ENCODE results near the gene MARCKS. TPM values are rescaled to one million over a fixed set of nuclear protein-coding genes. Genes with fewer than 3 reads are reported as not detected.

The MARCKS gene
- total and polyA plus RNA-seq, 10 of the 15 experiments (the other 5 are each of a cell fraction or from before 2014, with no cell fraction given): 29.0 to 164 (median 74.5) TPM

DNA sequence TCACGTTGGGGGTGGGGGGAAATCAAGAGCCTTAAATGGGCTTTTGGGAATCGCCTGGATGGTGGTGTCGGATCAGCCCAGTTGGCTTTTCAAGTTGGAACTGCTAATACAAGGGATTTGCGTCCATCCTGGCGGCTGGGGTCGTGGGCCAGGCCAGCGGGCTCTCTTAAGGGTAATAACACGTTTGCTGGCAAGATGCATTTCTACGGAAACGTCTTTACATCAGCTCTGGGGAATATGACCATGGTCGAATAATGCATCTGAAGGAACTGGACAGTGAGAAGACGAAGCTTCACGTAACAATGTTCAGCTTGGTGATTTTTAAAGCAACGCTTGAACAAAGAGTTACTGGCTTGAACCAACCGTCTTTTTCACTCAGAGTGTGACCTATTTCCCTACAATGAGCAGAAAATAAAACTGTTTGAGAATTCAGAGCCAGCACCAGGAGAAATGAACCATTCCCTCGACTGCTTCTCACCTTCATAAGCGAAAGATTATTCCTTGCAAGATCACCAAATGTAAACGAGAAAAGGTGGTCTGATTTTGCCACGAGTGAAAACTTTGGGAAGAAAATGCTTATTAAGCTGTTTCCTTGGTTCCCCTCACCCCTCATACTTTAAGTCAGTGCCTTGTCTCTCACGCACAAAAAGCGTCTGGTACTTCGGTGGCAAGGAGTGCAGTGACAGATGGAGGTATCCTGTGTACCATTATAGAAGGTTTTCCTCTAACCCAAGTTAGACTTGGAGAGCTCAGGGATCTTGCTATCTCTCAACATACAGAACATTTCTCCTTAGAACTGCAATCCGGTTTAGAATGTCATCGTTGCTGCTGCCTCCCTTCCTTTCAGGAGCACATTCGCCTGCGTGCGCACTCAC is 1.4 kb upstream of the MARCKS start (continued):
- TF ChIP-seq, protein P1, sequence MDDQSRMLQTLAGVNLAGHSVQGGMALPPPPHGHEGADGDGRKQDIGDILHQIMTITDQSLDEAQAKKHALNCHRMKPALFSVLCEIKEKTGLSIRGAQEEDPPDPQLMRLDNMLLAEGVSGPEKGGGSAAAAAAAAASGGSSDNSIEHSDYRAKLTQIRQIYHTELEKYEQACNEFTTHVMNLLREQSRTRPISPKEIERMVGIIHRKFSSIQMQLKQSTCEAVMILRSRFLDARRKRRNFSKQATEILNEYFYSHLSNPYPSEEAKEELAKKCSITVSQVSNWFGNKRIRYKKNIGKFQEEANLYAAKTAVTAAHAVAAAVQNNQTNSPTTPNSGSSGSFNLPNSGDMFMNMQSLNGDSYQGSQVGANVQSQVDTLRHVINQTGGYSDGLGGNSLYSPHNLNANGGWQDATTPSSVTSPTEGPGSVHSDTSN (IDR thresholded peaks at IDR 0.05; ENCODE audit: insufficient replicate concordance, low read depth, low read length): no peak
- TF ChIP-seq LARP7 (IDR thresholded peaks at IDR 0.05) (0 out of 2 replicates have a peak, but pooled peaks have one; percentile 33), POLR2AphosphoS5 (IDR thresholded peaks at IDR 0.05; ENCODE audit: low read length) (0 out of 2 replicates have a peak, but pooled peaks have one; percentile 25), MXI1 (IDR thresholded peaks at IDR 0.05; ENCODE audit: low read depth, low read length) (no peak), YBX1 (IDR thresholded peaks at IDR 0.05) (no peak), MEF2A (IDR thresholded peaks at IDR 0.05; ENCODE audit: insufficient read depth, low read depth, low read length) (no peak)

DNA sequence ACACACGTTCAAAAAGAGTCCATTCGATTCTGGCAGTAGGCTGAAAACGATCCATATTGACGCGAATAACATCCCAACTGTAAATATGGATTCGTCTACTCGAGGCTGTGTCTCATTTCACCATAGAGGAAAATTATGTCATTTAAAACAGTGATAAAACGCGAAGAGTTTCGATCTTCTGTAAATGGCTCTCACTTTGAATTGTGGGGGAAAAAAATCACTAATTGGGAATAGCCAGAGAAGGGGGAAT is 845 bp upstream of the MARCKS start:
- H3K4me1 ChIP-seq (ENCODE audit: control insufficient read depth, insufficient read depth, low read length): peaks cover 5% of the 10 kb centered on the region
- peak overlapping the region; percentile 89 for H3K4me3 ChIP-seq
- ChIA-PET CTCF (interaction anchor here (0.6 to 2.9 kb wide), 9 partner anchors 23 to 550 kb away, joined by 3 to 17 read pairs (median 4); no protein-coding TSS in a partner anchor), POLR2A (interaction anchor here (1.3 to 2.3 kb wide), 13 partner anchors 17 to 550 kb away, joined by 3 to 24 read pairs (median 10); no protein-coding TSS in a partner anchor), RAD21 (ENCODE audit: unreplicated experiment) (interaction anchor here (1.1 to 2.3 kb wide), 12 partner anchors 47 to 443 kb away, joined by 4 to 25 read pairs (median 7); no protein-coding TSS in a partner anchor), SMC1A (ENCODE audit: uncharacterized antibody, unreplicated experiment) (interaction anchor here (0.8 to 3.6 kb wide), 17 partner anchors 19 to 550 kb away, joined by 3 to 41 read pairs (median 8); no protein-coding TSS in a partner anchor)
- no peaks in the 10 kb centered on the region for H3K9me3 ChIP-seq (replicated peaks; ENCODE audit: control insufficient read depth, insufficient read depth, low read length)
- H3K9ac ChIP-seq (ENCODE audit: control insufficient read depth, insufficient read depth, low read length): peak overlapping the region; percentile 63
- intact Hi-C loops (cut with micrococcal nuclease; ENCODE audit: unreplicated experiment) (loop anchor here (2.0 to 5.0 kb wide), 4 partner anchors 167 to 1074 kb away; no protein-coding TSS in a partner anchor), in situ Hi-C loops (cut with MboI) (loop anchor here (5.0 kb wide), 2 partner anchors 224 to 549 kb away; no protein-coding TSS in a partner anchor)
- ATAC-seq: no peak
- H3K27me3 ChIP-seq (replicated peaks in 1 of 2; ENCODE audit: control insufficient read depth in 2 of 2, insufficient read depth in 2 of 2, low read length in 1 of 2): no peaks in the 10 kb centered on the region; a peak in 1 of 4 replicates
- DNase-seq (ENCODE audit: low read depth, low spot score): no peak
- H3K36me3 ChIP-seq (ENCODE audit: control insufficient read depth in 2 of 2, insufficient read depth in 2 of 2, low read length in 1 of 2): no peaks in the 10 kb centered on the region; a peak in 1 of 4 replicates
- H2AFZ ChIP-seq (ENCODE audit: control insufficient read depth, low read depth, low read length): peak overlapping the region; percentile 90
- no peaks in the 10 kb centered on the region; the same call in 1 of the 2 replicates for H4K20me1 ChIP-seq (ENCODE audit: control insufficient read depth, insufficient read depth)
- FAIRE-seq: no peak
- peaks cover 57% of the 10 kb centered on the region for H3K79me2 ChIP-seq (ENCODE audit: control insufficient read depth, insufficient read depth, low read length)
- peak overlapping the region; percentile 94 for H3K27ac ChIP-seq (ENCODE audit: control insufficient read depth, insufficient read depth)
- 1% methylated on average over 10 of the region's 10 CpGs for WGBS (ENCODE audit: insufficient coverage, insufficient replicate concordance, low lambda C conversion rate, missing lambda C conversion rate)
- no TSS peak for BruUV-seq (replicated peaks)
- peak overlapping the region; percentile 99 for H3K4me2 ChIP-seq (ENCODE audit: control insufficient read depth, insufficient read depth)
- TF ChIP-seq IKZF1 (conservative IDR thresholded peaks at IDR 0.05) (0 out of 2 replicates have a peak, but pooled peaks have one; percentile 11), NR2F1 (conservative IDR thresholded peaks at IDR 0.05) (no peak), NFXL1 (IDR thresholded peaks at IDR 0.05; ENCODE audit: borderline replicate concordance) (no peak), SP1 (IDR thresholded peaks at IDR 0.05; ENCODE audit: low read depth, low read length) (no peak), NR2C2 (IDR thresholded peaks at IDR 0.05; ENCODE audit: borderline replicate concordance, control insufficient read depth, insufficient read length, low read depth) (no peak), MTA3 (IDR thresholded peaks at IDR 0.05; ENCODE audit: borderline replicate concordance, low read length) (0 out of 2 replicates have a peak, but pooled peaks have one; percentile 15), ZBED1 (IDR thresholded peaks at IDR 0.05; ENCODE audit: borderline replicate concordance) (0 out of 2 replicates have a peak, but pooled peaks have one; percentile 20), ZNF384 (IDR thresholded peaks at IDR 0.05; ENCODE audit: borderline replicate concordance, low read depth, low read length) (no peak)
- TF ChIP-seq, protein P2, sequence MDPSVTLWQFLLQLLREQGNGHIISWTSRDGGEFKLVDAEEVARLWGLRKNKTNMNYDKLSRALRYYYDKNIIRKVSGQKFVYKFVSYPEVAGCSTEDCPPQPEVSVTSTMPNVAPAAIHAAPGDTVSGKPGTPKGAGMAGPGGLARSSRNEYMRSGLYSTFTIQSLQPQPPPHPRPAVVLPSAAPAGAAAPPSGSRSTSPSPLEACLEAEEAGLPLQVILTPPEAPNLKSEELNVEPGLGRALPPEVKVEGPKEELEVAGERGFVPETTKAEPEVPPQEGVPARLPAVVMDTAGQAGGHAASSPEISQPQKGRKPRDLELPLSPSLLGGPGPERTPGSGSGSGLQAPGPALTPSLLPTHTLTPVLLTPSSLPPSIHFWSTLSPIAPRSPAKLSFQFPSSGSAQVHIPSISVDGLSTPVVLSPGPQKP (IDR thresholded peaks at IDR 0.05; ENCODE audit: low read depth, low read length): no peak
- TF ChIP-seq, protein P3, sequence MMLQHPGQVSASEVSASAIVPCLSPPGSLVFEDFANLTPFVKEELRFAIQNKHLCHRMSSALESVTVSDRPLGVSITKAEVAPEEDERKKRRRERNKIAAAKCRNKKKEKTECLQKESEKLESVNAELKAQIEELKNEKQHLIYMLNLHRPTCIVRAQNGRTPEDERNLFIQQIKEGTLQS (IDR thresholded peaks at IDR 0.05; ENCODE audit: borderline replicate concordance, extremely low read depth, low read depth, low read length): no peak
- TF ChIP-seq, protein P4, sequence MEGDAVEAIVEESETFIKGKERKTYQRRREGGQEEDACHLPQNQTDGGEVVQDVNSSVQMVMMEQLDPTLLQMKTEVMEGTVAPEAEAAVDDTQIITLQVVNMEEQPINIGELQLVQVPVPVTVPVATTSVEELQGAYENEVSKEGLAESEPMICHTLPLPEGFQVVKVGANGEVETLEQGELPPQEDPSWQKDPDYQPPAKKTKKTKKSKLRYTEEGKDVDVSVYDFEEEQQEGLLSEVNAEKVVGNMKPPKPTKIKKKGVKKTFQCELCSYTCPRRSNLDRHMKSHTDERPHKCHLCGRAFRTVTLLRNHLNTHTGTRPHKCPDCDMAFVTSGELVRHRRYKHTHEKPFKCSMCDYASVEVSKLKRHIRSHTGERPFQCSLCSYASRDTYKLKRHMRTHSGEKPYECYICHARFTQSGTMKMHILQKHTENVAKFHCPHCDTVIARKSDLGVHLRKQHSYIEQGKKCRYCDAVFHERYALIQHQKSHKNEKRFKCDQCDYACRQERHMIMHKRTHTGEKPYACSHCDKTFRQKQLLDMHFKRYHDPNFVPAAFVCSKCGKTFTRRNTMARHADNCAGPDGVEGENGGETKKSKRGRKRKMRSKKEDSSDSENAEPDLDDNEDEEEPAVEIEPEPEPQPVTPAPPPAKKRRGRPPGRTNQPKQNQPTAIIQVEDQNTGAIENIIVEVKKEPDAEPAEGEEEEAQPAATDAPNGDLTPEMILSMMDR (IDR thresholded peaks at IDR 0.05 in 2 of 3, conservative IDR thresholded peaks at IDR 0.05 in 1 of 3; ENCODE audit: control insufficient read depth in 2 of 3, extremely low read depth in 1 of 3, insufficient read depth in 1 of 3, low read depth in 3 of 3, low read length in 3 of 3): no peak
